ENCODE data around the gene ACBD4. TPM values are rescaled to one million over a fixed set of nuclear protein-coding genes. Genes with fewer than 3 reads are reported as not detected.

The ACBD4 gene
- polyA plus RNA-seq, 5 donors = 12.1 to 17.6 (median 15.5) TPM

DNA sequence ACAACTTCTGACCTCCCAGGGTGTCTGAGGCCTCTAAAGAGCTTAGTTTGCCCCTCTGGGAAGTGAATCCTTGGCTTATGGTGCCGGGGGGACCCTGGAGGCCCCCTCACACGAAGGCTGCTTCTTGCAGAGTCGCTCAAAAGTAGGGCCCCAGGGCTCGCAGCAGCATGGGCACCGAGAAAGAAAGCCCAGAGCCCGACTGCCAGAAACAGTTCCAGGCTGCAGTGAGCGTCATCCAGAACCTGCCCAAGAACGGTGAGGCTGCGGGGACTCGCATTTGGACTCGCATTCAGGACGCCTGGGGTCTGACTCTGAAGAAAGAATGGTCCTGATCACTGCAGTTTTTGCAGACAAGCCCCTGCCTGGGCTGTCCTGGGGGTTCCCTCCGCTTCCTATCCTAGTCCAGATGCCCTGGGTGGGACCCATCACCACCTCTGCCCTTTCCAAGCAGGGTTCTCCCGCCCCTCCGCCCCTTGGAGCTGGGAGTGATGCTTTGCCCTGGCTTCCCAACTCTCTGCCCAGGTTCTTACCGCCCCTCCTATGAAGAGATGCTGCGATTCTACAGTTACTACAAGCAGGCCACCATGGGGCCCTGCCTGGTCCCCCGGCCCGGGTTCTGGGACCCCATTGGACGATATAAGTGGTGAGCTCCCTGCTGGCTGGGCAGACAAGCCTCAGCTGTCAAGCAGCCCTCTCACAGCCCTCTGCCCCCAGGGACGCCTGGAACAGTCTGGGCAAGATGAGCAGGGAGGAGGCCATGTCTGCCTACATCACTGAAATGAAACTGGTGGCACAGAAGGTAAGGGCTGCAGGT, 698 bp downstream of the ACBD4 start:
- no peak for DNase-seq

DNA sequence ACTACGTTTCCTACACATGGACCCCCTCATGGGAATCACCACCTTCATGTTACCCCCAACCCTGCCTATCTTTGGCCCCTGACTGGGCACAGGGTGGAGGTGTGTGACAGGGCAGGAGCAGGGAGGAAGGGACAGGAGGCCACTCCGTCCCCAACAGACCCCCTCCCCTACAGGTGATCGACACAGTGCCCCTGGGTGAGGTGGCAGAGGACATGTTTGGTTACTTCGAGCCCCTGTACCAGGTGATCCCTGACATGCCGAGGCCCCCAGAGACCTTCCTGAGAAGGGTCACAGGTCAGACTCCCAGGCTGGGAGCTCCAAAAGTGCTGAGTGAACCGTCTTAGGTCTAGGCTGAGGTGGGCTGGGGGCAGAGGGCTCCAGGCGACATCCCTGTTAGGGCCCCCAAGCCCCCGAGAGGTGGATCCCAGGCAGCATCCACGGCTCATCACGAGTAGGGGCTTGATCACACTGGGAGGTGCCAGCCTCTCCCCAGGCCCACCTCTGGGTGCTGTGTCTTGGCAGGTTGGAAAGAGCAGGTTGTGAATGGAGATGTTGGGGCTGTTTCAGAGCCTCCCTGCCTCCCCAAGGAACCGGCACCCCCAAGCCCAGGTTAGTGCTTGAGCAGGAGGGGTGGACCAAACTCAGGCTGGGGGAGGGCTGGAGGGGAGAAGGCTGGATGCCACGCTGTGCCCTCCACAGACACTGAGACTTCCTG, 1.5 kb downstream of the ACBD4 start:
- DNase-seq = no peak

DNA sequence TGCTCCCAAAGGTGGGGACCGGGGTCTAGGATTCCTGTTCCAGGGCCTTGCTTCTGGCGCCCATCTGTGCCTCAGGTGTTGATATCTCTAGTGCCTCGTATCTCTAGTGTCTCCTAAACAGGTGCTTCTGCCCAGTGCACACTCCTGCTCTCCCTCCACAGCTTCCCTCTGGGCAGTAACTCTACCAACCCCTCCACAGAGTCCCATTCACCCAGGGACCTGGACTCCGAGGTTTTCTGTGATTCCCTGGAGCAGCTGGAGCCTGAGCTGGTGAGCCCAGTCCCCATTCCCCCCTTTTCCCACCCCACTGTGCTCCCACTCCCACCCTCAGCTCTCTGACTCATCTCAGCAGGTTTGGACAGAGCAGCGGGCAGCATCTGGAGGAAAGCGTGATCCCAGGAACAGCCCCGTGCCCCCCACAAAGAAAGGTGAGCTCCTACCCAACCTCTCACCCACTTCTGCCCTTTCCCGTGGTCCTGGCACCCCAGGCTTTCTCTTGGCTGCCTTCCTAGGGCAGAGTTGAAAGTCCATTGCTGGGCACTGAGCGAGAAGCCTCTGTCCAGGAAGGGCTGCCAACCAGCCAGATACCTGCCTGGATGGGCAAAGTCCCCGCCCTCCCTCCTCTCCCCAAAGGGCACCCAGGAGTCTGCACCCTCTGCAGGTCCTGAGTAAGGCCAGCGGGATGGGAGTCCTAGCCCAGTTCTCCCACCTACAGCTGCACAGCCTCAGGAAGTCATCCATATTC, 2.2 kb downstream of the ACBD4 start:
- DNase-seq = no peak

DNA sequence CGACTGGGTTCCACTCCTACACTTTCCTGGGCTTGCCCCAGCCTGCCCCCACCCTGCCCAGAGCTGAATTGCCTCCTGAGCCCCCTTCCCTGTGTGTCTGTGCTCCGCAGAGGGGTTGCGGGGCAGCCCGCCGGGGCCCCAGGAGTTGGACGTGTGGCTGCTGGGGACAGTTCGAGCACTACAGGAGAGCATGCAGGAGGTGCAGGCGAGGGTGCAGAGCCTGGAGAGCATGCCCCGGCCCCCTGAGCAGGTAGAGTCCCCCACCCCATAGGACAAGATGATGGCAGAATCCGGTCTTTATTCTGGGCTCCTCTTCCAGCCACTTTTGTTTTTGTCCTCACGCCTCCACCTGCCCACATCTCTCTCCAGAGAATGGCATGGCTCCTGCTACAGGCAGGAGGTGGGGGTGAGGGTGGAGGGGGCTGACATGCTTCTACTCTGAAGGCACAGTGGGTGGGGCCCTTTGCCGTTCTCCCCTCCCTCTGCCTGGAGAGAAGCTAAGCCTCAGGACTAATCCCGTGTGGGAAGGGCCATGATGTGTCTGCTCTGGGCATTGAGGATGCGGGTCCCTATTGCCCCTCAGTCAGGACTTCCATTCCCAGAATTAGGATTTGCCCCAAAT, 3.5 kb downstream of the ACBD4 start:
- DNase-seq = no peak

DNA sequence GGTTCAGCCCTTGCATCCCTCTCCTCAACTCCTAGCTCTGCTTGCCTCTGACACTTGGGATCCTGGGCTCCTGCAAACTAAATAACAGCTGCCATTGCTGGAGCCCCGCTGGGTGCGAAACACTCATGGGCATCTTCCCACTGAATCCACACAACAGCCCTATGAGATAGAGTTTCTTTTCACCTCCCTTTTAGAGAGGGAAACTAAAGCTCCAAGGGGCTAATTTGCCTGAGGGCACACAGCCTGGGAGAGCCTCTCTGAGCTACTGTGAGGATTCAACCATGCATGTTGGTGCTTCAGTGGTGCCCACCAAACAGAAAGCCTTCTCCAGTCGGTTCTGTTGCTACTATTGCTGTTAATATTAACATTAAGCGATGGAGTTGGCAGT, 4.0 kb downstream of the ACBD4 start:
- no peak for DNase-seq

DNA sequence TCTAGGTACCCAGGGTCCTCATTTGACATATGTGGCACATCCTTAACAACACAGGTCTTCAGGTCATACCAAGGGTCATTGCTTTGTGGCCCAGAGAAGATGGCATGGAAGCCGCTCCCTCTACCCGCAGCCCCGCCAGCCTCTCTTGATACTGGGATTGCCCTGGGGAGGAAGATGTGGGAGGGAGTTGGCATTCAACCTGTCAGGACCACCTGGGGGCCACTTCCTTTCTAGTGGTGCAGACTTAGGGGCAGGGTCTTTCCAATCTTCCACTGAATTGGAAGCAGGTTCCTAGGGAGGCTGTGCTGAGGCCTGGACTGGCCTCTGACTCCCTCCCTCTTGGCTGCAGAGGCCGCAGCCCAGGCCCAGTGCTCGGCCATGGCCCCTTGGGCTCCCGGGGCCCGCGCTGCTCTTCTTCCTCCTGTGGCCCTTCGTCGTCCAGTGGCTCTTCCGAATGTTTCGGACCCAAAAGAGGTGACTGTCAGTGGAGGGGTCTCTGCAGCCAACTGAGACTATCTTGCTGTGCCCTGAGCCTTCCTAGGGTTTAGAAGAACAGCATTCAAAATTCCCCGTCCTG, 7.7 kb downstream of the ACBD4 start:
- DNase-seq = no peak

DNA sequence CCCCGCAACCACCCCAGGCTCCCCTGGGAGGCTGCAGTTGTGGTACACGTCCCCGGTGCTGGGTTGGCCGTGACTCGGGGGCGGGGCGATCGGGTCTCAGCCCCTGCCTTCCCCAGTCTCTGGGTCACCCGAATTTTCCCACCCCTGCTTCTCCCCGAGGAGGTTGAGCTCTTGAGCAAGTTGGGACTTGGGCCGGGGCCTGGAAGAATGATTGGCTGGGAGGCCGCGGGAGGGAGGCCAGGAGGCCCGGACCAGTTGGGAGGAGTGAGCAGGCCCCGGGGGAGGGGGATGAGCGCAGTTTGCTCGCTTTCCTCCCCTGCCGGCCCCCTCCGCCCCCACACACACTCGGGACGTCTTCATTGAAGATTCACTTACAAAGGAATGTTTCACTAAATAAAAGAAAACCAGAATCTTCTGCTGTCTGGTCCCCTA, 8.3 kb downstream of the ACBD4 start:
- DNase-seq = peak; percentile 86 to 88

DNA sequence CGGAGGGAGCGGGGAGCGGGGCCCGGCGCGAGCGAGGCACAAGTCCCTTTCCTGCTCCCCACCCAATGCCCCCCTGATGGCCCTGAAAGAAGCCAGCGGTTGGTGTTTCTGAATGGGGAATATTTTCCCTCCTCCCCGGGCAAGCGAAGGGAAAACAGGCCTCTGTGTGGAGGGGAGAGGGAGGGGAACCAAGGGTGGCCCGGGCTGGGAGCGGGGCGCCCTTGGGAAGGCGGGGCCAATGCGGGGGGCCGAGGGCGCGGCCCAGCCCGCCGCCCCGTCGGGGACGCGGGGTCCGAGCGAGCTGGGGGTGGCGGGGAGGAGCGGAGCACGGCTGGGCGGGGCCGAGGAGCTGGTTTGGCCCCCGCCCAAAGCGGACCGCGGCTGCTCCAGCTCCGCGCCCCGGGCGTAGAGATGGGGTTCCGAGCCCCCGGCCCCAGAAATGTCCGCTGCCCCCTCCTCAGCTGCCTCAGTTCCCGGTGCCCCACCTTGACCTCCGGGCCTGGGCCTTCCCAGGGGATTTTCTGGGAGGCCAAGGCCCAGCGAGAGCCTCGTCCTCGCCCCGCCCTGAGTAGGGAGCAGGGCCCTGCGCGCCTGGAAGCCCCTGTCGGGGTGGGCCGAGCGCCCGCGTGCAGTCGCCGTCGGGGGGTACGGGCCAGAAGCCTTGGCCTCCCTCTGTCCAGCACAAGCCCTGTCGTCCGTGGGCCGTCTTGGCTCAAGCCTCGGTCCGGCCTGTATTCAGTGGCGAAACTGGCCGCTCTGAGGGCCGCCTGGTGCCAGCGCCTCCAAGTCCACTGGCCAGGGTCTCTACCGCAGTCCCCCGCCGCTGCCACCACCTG, 8.9 kb downstream of the ACBD4 start:
- DNase-seq = peak in 1 of 2 donors; percentile 80

DNA sequence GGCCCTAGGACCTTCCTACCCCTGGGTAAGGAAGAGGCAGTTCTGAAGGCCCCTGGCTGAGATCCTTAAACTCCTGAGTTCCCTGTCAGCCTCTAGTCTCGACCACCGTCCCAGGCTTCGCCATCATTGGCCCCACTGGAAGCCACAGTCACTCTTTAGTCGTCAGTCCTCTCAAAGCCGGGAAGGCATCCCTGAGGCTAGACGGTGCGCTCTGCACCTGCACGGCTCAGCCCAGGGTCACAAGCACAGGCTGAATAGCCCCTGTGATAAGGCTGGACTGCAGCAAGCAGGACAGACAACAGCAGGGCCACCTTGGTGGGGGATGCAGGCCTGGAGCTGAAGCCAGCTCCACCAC, 9.5 kb downstream of the ACBD4 start:
- no peak for DNase-seq

DNA sequence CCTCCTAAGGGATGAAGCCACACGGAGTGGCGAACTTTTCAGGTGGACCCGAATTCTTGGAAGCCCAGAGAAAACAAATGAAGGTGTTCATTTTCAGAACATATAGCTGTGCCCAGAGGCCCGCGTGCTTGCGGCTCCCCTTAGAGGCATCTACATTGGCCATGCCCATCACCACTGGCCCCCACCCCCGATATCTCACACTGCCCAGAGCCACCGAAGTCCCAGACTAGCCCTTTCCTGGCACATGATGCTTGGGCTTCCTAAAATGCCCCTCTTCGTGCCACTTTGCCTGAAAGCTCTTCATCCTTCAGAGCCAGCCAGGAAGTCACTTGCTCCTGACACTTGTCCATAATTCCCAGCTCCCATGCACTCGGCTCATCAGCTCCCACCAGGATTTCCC, 10.7 kb downstream of the ACBD4 start:
- no peak for DNase-seq

DNA sequence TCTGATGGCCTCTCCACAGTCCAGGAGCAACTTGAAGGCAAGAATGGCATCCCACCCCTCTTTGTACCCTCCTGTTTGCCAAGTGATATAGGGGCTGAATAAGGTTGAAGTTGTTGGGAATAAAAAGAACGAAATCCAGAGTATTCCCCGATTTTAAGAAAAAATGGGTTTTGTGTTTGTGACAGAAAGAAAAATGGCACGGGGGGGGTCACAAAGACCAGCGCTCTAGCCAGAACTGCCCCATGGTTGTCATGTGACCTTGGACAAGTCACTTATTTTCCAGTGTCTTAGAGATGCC, 11.1 kb downstream of the ACBD4 start:
- DNase-seq = no peak

DNA sequence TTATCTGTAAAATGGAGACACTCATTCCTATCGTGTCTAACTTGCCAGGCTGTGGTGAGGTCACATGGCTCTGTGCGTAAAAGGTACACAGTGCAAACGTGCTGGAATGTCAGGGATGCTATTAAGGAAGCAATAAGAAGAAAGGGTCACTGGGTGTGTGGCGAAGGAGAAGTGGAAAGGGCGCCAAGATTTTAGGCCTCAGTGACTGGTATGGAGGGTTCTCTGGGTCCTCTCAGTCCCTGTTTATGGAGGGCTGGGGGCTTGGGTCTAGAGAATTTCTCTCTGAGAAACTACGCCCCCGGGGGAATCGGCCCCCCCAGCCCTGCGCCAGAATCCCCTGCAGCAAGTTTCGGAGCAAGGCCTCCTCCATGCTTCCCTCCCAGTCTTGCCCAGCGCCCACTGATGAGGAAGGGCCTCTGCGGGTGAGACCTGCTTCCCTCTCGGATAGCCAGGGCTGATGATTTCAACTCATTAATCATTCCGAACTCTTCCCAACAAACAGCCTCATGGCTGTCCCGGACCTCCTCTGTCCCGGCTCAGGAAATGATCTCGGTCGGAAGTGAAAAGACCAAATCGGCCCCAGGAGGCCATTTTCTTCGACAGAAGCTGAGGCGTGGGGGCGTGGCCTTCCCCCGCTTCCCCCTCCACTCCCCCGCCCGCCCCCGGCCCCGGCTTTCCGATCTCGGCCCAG, 11.5 kb downstream of the ACBD4 start:
- no peak for DNase-seq

DNA sequence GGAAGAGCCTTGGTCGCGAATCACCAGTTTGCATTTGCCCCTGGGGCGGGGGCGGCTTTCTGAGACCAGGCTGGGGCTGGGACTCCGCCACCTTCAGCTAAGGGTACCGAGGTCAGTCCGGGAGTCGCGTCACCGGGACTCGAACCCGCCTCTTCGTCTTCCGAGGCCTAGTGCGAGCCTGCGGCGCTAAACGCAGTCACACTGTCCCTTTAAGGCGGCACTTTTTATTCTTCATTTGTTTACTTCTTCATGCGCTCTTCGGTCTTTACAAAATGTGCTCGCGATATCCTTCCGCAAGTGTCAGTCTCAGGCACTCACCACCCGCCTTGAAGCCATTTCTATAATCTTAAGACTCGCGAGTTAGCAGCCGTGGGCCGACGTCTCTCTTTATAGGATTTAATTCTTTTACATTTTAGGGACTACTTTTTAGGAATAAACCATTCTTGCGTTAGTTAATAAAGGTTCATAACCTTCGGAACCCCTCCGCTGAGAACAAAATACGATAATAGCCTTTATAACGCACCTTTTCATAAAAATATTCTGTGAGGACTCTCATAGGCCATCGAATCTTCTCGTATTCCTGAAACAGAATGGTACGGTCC, 12.2 kb downstream of the ACBD4 start:
- peak; percentile 93 to 94 for DNase-seq

DNA sequence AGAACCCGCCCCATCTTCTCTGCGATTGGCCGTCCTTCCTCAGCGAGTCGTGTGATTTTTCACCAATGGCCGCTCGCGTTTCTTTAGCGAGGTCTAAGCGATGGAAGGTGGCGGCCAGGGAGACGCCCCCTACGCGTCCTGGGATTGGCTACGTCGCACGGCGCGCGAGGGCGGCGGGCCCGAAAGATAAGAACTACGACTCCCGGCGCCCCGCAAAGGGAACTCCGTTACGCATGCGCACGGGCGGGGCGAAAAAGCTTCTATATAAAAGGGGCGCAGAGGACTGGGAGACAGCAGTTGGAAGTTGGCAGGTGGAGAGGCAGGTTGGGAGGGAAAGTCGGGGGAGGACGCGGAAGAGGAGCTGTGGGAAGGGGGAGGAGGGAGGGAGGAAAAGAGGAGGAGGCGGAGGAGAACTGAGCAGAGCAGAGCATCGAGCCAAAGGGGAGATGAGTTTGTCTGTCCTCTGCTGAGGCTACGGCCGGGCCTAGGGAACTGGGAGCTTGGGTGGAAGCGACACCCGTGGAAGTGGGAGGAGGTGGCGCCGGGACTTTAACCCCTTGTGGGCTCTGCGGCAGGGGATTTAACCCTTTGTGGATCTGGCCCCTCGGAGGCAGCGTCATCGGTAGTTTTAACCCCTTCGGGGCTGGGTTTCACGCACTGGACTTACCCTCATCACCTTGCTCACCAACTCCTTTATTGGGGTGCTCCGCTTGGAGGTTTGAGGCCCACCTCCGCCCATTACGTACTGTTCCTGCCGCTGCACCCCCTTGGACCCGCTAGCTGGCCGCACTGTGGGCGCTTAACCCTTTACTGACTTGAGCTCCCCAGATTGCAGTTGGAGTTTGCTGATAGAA, 12.9 kb downstream of the ACBD4 start, which contains the start of gene HEXIM1:
Gene HEXIM1 (plus strand): TSS at position 293 of the 854 bp plus-strand sequence. CDS start 716 bp downstream, outside the sequence.
- DNase-seq = peak; percentile 100

DNA sequence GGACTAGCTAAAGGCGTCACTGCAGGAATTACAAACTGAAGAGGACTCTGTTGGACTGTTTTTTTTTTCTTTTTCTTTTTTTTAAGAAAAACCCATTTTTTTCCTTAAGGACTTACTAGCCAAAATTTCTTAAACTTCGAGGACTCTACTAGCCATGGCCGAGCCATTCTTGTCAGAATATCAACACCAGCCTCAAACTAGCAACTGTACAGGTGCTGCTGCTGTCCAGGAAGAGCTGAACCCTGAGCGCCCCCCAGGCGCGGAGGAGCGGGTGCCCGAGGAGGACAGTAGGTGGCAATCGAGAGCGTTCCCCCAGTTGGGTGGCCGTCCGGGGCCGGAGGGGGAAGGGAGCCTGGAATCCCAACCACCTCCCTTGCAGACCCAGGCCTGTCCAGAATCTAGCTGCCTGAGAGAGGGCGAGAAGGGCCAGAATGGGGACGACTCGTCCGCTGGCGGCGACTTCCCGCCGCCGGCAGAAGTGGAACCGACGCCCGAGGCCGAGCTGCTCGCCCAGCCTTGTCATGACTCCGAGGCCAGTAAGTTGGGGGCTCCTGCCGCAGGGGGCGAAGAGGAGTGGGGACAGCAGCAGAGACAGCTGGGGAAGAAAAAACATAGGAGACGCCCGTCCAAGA, 13.7 kb downstream of the ACBD4 start:
- DNase-seq = peak; percentile 90 to 91

DNA sequence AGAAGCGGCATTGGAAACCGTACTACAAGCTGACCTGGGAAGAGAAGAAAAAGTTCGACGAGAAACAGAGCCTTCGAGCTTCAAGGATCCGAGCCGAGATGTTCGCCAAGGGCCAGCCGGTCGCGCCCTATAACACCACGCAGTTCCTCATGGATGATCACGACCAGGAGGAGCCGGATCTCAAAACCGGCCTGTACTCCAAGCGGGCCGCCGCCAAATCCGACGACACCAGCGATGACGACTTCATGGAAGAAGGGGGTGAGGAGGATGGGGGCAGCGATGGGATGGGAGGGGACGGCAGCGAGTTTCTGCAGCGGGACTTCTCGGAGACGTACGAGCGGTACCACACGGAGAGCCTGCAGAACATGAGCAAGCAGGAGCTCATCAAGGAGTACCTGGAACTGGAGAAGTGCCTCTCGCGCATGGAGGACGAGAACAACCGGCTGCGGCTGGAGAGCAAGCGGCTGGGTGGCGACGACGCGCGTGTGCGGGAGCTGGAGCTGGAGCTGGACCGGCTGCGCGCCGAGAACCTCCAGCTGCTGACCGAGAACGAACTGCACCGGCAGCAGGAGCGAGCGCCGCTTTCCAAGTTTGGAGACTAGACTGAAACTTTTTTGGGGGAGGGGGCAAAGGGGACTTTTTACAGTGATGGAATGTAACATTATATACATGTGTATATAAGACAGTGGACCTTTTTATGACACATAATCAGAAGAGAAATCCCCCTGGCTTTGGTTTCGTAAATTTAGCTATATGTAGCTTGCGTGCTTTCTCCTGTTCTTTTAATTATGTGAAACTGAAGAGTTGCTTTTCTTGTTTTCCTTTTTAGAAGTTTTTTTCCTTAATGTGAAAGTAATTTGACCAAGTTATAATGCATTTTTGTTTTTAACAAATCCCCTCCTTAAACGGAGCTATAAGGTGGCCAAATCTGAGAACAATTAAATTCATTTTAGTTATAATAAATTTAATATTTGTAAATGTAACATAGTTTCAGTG, 14.5 kb downstream of the ACBD4 start:
- peak; percentile 70 to 73 for DNase-seq

All from right lung (tissue), 5 donors.